Measurements from ENCODE around the gene NDFIP2.

DNA sequence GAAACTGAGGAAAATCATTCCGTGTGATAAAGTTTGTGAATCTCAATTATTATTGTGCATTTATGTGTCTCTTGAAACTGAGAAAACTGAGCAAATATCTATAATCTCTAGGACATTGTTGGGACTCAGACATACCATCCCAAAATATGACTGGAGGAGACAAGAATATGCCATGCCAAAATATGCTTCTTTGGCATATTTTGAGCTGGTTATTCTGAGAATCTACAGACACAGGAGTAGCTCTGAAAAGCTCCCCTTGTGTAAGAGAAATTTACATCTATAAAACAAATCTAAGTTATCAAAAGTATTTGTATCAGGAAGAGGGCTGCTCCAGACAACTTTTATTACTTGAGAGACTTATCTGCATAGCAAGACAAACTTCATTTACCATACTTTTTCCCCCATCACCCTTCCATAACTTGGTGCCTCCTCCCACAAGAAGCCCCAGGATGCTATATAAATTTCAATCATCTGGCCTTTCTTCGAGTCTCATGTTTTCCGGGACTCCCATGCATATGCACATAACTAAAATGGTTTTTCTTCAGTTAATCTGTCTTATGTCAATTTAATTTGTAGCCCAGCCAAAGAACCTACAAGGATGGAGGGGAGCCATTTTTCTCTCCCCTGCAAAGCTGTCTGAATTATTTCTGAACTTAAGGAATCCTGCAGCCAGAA, 28.6 kb upstream of the NDFIP2 start:
- TF ChIP-seq SP1 (IDR thresholded peaks at IDR 0.05) = no peak
- TF ChIP-seq, protein P1, sequence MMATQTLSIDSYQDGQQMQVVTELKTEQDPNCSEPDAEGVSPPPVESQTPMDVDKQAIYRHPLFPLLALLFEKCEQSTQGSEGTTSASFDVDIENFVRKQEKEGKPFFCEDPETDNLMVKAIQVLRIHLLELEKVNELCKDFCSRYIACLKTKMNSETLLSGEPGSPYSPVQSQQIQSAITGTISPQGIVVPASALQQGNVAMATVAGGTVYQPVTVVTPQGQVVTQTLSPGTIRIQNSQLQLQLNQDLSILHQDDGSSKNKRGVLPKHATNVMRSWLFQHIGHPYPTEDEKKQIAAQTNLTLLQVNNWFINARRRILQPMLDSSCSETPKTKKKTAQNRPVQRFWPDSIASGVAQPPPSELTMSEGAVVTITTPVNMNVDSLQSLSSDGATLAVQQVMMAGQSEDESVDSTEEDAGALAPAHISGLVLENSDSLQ (IDR thresholded peaks at IDR 0.05) = no peak
- TF ChIP-seq HDGF (IDR thresholded peaks at IDR 0.05; ENCODE audit: borderline replicate concordance) = no peak

All from HEK293T (cell line).